Stimulated activated CD4-positive, alpha-beta T cell treated with anti-CD3 and anti-CD28 coated beads, Interleukin-12 subunit alpha, Interleukin-12 subunit beta, amount 100 ng/mL, for 48 hours (primary cell): ENCODE data around the gene GNB5.

Experiments used
- DNase-seq, 3 donors: peaks; one replicate each; pipeline ENCODE4 v3.0.0-alpha.2; 2020; ENCODE audit warnings: low read depth in 2 of 3, low spot score in 1 of 3

The GNB5 gene

GRCh38 chr15:52069559-52069958, 121.6 kb downstream of the GNB5 start:
- DNase-seq, result no peak

- DNase-seq, result no peak
Measured at GRCh38 chr15:52068004-52068615, 123.1 kb downstream of the GNB5 start.

- DNase-seq, result no peak
Measured at GRCh38 chr15:52067545-52067926, 123.7 kb downstream of the GNB5 start.

DNA sequence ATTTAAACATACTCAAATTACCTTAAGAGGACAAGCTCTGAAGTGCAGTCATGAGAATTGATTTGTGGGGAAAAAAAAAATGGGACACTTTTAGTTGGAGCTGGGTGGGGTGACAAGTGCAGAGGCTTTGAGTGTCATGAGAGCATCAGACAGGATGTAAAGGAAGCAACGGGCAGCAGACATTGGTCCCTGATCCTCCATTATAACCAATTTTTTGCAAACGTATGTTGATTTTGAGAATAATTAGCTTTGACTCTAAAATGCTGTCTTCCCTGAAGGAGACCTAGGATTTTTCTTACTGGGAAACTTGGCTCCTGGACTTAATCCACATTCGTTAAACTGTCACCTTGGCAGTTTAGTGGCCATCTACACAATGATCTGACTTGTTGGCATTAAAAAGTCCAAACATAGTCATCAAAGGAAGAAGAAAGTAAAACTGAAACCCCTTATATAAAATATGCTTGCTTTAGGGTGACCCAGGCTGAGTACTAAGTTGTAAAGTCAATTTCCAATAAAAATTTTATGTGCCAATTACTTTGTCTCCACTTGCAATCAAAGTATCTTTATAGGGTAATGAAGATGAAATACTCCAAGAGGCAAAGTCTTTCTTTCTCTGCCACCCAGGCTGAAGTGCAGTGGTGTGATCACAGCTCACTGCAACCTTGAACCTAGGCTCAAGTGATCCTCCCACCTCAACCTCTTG, 124.2 kb downstream of the GNB5 start:
- DNase-seq, result no peak
